HG02623 (cell line): ENCODE data around the gene DIP2C.
"Not testable (repeated sequence)": the region's sequence is repeated elsewhere in the genome, so short reads cannot be mapped to it uniquely, and the experiment has no call there.

Experiments used
- ATAC-seq: cut with Tn5 transposase; IDR thresholded peaks from one replicate; pipeline ENCODE4 v1.9.1; 2021; ENCODE audit warnings: moderate library complexity; ENCODE audit not compliant: unreplicated experiment

DIP2C gene

DNA sequence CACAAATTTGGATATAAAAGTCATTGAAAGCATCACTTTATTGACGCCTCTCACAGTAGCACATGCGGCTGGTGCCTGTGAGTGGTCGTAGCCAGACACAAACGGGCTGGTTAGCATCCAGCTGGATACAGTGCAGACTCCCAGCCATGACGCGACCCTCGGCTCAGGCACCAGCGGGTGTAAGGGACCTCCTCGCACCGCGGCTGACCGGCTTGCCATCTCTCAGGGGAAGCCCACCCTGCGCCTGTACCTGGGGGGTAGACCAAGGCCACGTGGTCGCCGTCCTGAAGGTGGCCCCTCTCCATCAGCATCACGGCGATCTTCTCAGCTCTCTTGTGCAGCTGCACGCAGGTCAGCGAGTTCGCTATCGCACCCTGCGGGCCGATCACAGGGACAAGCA lies 340.4 kb downstream of the DIP2C start:
- ATAC-seq, result no peak

GRCh38 chr10:348456-348855 lies 341.0 kb downstream of the DIP2C start:
- no peak for ATAC-seq

GRCh38 chr10:347774-348173 lies 341.7 kb downstream of the DIP2C start:
- not testable (repeated sequence) for ATAC-seq

DNA sequence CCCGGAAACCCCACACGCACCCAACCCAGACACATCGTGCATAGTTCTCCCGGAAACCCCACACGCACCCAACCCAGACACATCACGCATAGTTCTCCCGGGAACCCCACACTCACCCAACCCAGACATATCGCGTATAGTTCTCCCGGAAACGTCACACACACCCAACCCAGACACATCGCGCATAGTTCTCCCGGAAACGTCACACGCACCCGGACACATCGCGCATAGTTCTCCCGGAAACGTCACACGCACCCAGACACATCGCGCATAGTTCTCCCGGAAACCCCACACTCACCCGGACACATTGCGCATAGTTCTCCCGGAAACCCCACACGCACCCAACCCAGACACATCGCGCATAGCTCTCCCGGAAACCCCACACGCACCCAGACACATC lies 342.3 kb downstream of the DIP2C start:
- not testable (repeated sequence) for ATAC-seq

DNA sequence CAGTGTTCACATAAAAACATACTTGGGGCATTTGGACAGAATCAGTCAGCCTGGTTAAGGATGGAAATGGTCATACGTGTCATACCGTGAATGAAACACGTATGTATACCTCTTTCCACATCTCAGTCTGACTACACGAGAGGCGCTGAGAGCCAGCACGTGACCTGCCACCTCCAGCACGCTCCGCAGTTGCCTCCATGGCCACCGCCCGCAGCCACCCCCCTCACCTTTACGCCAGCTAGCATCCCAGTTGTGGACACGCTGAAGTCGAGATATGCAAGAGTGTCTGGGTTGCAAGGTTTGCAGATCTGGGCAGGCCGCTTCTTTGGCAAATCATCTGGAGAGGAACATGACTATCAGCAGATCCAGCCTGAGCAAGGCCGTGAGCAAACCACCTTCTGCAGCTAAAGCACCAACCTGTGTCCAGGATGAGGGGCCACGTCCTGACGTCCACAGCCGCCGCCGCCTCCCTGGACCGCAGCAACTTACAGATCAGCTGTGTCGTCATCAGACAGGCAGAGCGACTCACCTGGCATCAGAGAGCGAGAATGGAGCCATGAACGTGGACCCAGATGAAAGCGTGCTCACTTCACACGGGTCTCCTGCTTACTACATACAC lies 344.8 kb downstream of the DIP2C start:
- ATAC-seq, result no peak

GRCh38 chr10:343231-344220 lies 345.9 kb downstream of the DIP2C start:
- ATAC-seq, result no peak

- ATAC-seq, result no peak
Measured at GRCh38 chr10:341081-341740, 348.3 kb downstream of the DIP2C start.

DNA sequence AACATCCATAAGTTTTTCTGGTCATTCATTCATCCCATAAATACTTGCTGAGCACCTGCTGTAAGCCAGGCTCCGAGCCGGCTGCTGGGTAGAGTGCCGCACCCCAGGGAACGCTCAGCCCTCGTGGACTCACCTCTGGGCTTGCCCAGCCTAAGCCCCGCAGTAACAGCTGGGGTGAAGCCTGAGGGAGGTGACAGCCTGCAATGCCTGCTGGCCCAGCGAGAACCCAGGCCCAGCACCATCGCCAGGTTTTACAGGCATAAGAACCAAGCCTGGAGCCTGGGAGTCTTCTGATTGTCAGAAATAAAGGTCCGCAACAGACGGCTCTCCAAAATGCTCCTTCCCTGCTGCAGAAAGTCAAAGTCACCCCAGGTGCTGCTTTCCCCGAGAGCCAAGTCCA lies 348.8 kb downstream of the DIP2C start:
- ATAC-seq, result no peak

- ATAC-seq, result no peak
Measured at GRCh38 chr10:339038-339391, 350.5 kb downstream of the DIP2C start.

GRCh38 chr10:338171-339037 lies 351.1 kb downstream of the DIP2C start:
- no peak for ATAC-seq

DNA sequence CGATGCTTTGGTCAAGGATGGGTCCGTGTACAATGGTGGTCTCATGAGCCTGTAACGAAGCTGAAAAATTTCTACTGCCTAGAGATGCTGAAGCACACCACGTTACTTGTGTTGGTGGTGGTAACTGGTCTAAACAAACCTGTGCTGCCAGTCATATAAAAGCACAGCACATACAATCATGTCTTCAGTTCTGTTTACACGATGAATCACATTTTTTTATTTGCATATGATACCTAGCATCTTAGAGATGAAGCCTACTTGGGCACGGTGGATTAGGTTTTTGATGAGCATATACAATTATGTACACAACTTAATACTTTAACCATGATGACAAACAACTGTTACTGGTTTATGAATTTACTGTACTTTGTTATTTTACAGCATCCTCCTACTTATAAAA lies 353.2 kb downstream of the DIP2C start:
- no peak for ATAC-seq

GRCh38 chr10:335151-335800 lies 354.2 kb downstream of the DIP2C start:
- ATAC-seq, result no peak

GRCh38 chr10:331186-331585 lies 358.3 kb downstream of the DIP2C start:
- no peak for ATAC-seq

GRCh38 chr10:329361-330099 lies 359.9 kb downstream of the DIP2C start:
- ATAC-seq, result no peak

DNA sequence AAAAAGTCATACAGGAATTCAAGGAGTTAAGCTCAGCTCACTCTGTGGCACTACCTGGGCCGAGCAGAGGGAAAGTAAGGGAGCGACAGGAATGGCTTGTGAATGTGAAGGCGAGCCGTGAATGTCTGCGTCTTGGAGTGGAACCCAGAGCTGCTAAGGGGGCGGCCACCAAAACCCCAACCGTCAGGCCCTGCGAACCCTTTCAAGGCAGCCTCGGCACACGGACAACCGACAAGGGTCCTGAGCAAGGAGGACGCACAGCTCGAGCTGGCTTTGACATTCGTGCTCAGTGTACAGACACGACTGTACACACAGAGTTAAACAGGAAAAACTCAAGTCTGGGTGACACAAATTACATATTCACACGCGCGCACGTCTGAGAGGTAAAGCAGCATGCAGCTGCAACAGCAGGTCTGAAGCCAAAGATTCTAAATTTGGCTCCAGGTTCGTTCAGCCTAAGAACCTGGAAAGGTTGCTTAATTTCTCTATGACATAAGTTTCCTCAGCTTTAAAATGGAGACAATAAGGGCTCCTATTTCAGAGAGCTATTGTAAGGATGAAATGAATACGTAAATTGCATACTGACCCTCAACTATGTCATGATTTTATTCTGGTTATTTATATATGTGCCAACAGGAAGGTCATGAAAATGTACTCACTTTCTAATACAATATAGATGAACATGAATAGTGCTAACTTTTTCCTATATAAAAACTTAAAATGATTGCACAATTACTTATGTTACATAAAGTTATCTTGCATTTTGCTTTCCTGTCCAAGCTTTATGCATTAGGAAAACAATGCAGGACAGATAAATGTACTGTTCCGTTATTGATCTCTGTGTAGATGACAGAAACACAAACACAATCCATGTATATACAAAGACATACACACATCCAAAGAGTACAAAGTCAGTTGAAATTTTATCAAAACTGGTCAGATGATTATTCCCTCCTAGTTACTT lies 361.3 kb downstream of the DIP2C start:
- no peak for ATAC-seq

GRCh38 chr10:326894-327635 lies 362.4 kb downstream of the DIP2C start:
- ATAC-seq, result no peak

GRCh38 chr10:326350-326749 lies 363.1 kb downstream of the DIP2C start:
- no peak for ATAC-seq

DNA sequence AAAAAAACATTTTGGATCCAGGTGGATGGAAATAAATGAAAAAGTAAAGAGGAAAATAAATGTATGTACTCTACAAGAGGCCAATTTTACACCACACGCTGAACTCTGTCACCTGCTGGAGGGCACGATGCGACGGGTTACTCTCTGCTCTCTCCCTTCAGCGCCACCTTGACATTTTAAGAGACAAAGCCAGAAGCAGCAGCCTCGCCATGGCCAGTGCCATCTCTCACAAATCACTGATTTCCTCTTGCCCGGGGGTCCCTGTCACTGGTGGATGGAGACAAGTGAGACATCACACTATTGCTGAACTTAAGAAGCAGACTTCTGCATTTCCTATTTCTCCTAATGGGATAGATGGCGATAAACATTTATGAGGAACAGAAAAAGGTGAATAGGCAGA lies 364.2 kb downstream of the DIP2C start:
- no peak for ATAC-seq
